Adrenal gland (tissue), 12 donors: ENCODE results near the gene DIP2A. TPM values are rescaled to one million over a fixed set of nuclear protein-coding genes. Genes with fewer than 3 reads are reported as not detected.

Source experiments
- DNase-seq, 7 donors: peaks; one replicate each; pipeline ENCODE4 v3.0.0-alpha.2; 2019 to 2020
- H3K27ac ChIP-seq, 5 donors: fragments of 200-600 bp; sonication (generic) in 4 of 5; 1 replicate in 3 of 5; 2 replicates in 2 of 5; pipeline versions ENCODE4 v1.5.1 to v1.8.0; 2016 to 2020; ENCODE audit warnings: mild to moderate bottlenecking in 1 of 5
- H3K27me3 ChIP-seq: fragments of 200-600 bp; 2 replicates; pipeline ENCODE4 v1.8.0; 2021
- H3K36me3 ChIP-seq, 2 donors: fragments of 200-600 bp; replicated peaks in 1 of 2; 1 replicate in 1 of 2; 2 replicates in 1 of 2; pipeline versions ENCODE4 v1.5.1 to v1.8.0; 2018 to 2022
- H3K4me1 ChIP-seq, 2 donors: fragments of 200-600 bp; replicated peaks in 1 of 2; 1 replicate in 1 of 2; 2 replicates in 1 of 2; pipeline versions ENCODE4 v1.5.1 to v1.8.0; 2018 to 2021
- H3K4me3 ChIP-seq, 4 donors: fragments of 200-600 bp; sonication (generic) in 3 of 4; one replicate each; pipeline ENCODE4 v1.5.1; 2016 to 2018
- H3K9me3 ChIP-seq, 3 donors: fragments of 200-600 bp; sonication (generic) in 1 of 3; replicated peaks in 1 of 3; 1 replicate in 2 of 3; 2 replicates in 1 of 3; pipeline versions ENCODE4 v1.5.1 to v1.8.0; 2016 to 2021
- CTCF ChIP-seq, 6 experiments: fragments of 450-650 bp in 4 of 6; fragments of 200-600 bp in 2 of 6; sonication (generic) in 1 of 6; IDR thresholded peaks; 1 replicate in 5 of 6; 2 replicates in 1 of 6; pipeline versions ENCODE4 v1.5.1 to v1.8.0; 2016 to 2021; ENCODE audit warnings: antibody characterized with exemption in 6 of 6, mild to moderate bottlenecking in 2 of 6, moderate library complexity in 1 of 6
- POLR2A ChIP-seq, 2 donors: fragments of 450-650 bp; IDR thresholded peaks; one replicate each; pipeline ENCODE4 v1.6.1; 2017; ENCODE audit warnings: antibody characterized with exemption in 2 of 2, mild to moderate bottlenecking in 2 of 2, moderate library complexity in 1 of 2
- WGBS, 4 donors: extraction: QIAGEN DNeasy Blood & Tissue Kit in 2 of 4; methylation state at CpG; one replicate each; pipeline versions ENCODE4 v1.1.5 to v1.1.7; 2013 to 2017; 5-methylcytosine and 5-hydroxymethylcytosine counted together
- intact Hi-C, 2 donors: fragments of 100-400 bp; cut with DNase I; formaldehyde crosslinking; loops; one replicate each; pipeline versions ENCODE4 v1.14.1 to v1.15.0; 2022 to 2023
- polyA plus RNA-seq, 3 donors: library from polyadenylated mRNA; stranded (reverse); fragments of 200-250 nt in 2 of 3; fragments of 350-450 nt in 1 of 3; fragmentation: Illumina TruSeq in 1 of 3; extraction: RNeasy Lipid Tissue Mini Kit (QIAGEN cat#74804) in 1 of 3; gene quantifications; one replicate each; pipeline ENCODE4 v1.2.3, GENCODE V29; 2013 to 2014
- total RNA-seq, 9 donors: library from RNA; depleted of rRNA in 4 of 9; stranded (reverse); fragments of >200 nt in 4 of 9; fragments of 120-200 nt in 1 of 9; fragmentation: NEBNext Ultra II Directional in 1 of 9; extraction: Animal tissue kit (Norgen Biotek cat#: 25700) in 1 of 9; gene quantifications; one replicate each; pipeline versions ENCODE4 v1.1.0 to v1.2.4, GENCODE V29; 2013 to 2023
- donor health status: healthy with polysubstance abuse.
- donor health status: Bipolar disorder and iron deficiency.
- donor health status: DM: yes; HTN: yes; CAD: no.
- donor health status: DM: no; HTN: no; CAD: no.
- donor health status: DM: no; HTN: no; CAD: no.
- donor health status: DM: yes; HTN: yes; CAD: no.

DIP2A gene
- total and polyA plus RNA-seq, 12 donors, result 22.0 to 61.7 (median 35.4) TPM

DNA sequence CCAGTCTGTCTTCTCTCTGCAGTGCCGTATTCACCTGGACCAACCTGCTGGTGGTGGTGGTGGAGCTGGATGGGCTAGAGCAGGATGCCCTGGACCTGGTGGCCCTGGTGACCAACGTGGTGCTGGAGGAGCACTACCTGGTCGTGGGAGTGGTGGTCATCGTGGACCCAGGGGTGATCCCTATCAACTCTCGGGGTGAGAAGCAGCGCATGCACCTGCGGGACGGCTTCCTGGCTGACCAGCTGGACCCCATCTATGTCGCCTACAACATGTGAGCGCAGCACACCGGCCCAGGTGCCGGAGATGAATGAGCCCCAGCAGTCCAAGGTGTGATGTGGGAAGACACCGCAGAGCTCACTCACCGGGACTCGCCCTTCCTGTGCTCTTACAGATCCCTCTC is 108.7 kb downstream of the DIP2A start:
- TF ChIP-seq POLR2A (IDR thresholded peaks at IDR 0.05), result no peak
- no peak for TF ChIP-seq CTCF (IDR thresholded peaks at IDR 0.05)
- Histone ChIP-seq H3K4me3 (no peak overlapping the region), H3K36me3 (peaks cover 0 to 70% of the 10 kb centered on the region in 2 donors), H3K27me3 (no peaks in the 10 kb centered on the region), H3K9me3 (no peaks in the 10 kb centered on the region), H3K27ac (no peak overlapping the region), H3K4me1 (no peaks in the 10 kb centered on the region)
- no peak for DNase-seq
- intact Hi-C loops, result no loop called here
- 90 to 97% (median 95%) methylated on average over 12 to 15 of the region's 15 CpGs for WGBS, 4 donors

- DNase-seq, result no peak
- WGBS, 4 donors, result 92 to 98% (median 94%) methylated on average over 4 of the region's 4 CpGs
- TF ChIP-seq POLR2A (IDR thresholded peaks at IDR 0.05) (no peak), CTCF (IDR thresholded peaks at IDR 0.05) (no peak)
- Histone ChIP-seq H3K4me3 (no peak overlapping the region), H3K27me3 (no peaks in the 10 kb centered on the region), H3K4me1 (no peaks in the 10 kb centered on the region), H3K27ac (no peak overlapping the region), H3K9me3 (no peaks in the 10 kb centered on the region), H3K36me3 (peaks cover 0 to 63% of the 10 kb centered on the region in 2 donors)
- intact Hi-C loops, result no loop called here
These were observed 109.9 kb downstream of the DIP2A start for GRCh38 chr21:46568562-46568961.

GRCh38 chr21:46569081-46569480 is 110.4 kb downstream of the DIP2A start:
- Histone ChIP-seq H3K4me3 (no peak overlapping the region), H3K9me3 (no peaks in the 10 kb centered on the region), H3K27me3 (no peaks in the 10 kb centered on the region), H3K27ac (no peak overlapping the region), H3K4me1 (no peaks in the 10 kb centered on the region), H3K36me3 (peaks cover 0 to 58% of the 10 kb centered on the region in 2 donors)
- intact Hi-C loops, result no loop called here
- no peak for DNase-seq
- TF ChIP-seq POLR2A (IDR thresholded peaks at IDR 0.05), result no peak
- WGBS, 4 donors, result 88 to 100% (median 95%) methylated on average over 1 of the region's 1 CpG

DNA sequence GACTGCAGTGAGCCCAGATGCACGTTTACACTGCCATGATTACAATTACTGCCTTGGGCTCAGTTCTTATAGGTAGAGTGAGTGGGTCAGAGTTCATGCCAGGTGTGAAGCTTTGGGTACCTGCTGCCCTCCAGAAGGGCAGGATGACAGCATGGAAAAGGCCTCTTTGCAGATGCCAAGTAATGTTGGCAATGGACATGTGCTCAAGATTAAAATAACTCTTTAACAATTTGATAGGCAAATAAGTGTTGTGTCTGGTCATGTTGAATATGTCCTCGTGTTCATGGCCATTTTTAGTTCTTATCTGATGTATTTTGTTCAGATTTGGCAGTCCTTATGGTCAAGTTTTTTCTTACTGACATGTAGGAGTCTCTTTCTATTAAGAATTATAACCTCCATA is 111.4 kb downstream of the DIP2A start:
- 46 to 60% (median 55%) methylated on average over 2 of the region's 2 CpGs for WGBS, 4 donors
- Histone ChIP-seq H3K4me3 (no peak overlapping the region), H3K9me3 (no peaks in the 10 kb centered on the region), H3K27ac (no peak overlapping the region), H3K4me1 (no peaks in the 10 kb centered on the region), H3K27me3 (no peaks in the 10 kb centered on the region), H3K36me3 (peaks cover 0 to 48% of the 10 kb centered on the region in 2 donors)
- TF ChIP-seq CTCF (IDR thresholded peaks at IDR 0.05) (no peak), POLR2A (IDR thresholded peaks at IDR 0.05) (no peak)
- intact Hi-C loops, result no loop called here
- peak in 1 of 7 donors; percentile 48 for DNase-seq

DNA sequence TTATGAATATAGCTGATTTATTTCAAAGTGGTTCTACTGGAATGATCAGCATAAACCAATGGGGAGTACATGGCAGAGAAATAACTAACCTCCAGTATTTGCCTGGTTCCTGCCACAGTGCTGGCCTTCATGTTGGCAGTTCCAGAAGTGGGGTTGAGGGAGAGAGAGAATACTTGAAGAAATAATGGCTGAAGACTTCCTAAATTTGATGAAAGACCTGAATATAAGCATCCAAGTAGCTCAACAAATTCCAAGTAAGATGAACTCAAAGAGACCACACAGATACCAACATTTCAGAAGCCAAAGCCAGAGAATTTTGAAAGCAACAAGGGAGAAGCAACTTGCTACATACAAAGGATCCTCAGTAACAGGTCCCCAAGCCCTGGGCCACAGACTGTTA is 111.9 kb downstream of the DIP2A start:
- Histone ChIP-seq H3K27me3 (no peaks in the 10 kb centered on the region), H3K9me3 (no peaks in the 10 kb centered on the region), H3K4me3 (no peak overlapping the region), H3K36me3 (peaks cover 0 to 44% of the 10 kb centered on the region in 2 donors), H3K27ac (no peak overlapping the region), H3K4me1 (no peaks in the 10 kb centered on the region)
- DNase-seq, result no peak
- TF ChIP-seq POLR2A (IDR thresholded peaks at IDR 0.05), result no peak
- TF ChIP-seq CTCF (IDR thresholded peaks at IDR 0.05), result no peak
- intact Hi-C loops, result no loop called here
